Measurements from ENCODE around the gene SSR2.
A peak's percentile ranks its signal among the peaks of the same experiment; 100 is the strongest.
"Not testable (repeated sequence)": the region's sequence is repeated elsewhere in the genome, so short reads cannot be mapped to it uniquely, and the experiment has no call there.

The SSR2 gene

GRCh38 chr1:156054500-156055280 lies 33.9 kb upstream of the SSR2 start, which contains the start of gene LAMTOR2:
TSS of gene LAMTOR2 (plus strand) at chr1:156054782. CDS start at chr1:156054890, 108 bp downstream.
- Mint-ChIP-seq H3K36me3 (ENCODE audit: low read depth) (peaks cover 77% of the 10 kb centered on the region), H3K4me3 (peak within 1 kb of the TSS; percentile 99), H3K27ac (peak within 1 kb of the TSS; percentile 97), H3K9me3 (no peaks in the 10 kb centered on the region), H3K4me1 (ENCODE audit: low read depth) (peaks cover 53% of the 10 kb centered on the region), H3K27me3 (no peaks in the 10 kb centered on the region)
- intact Hi-C loops (cut with micrococcal nuclease), result loop anchor here (1.0 to 2.0 kb wide), 3 partner anchors 28 to 36 kb away; partner anchors contain the start of genes MEX3A and SSR2

GRCh38 chr1:156053768-156054499 lies 33.2 kb upstream of the SSR2 start, which contains the start of gene UBQLN4:
TSS of gene UBQLN4 (minus strand) at chr1:156053798. CDS start at chr1:156053701, 97 bp downstream.
- H3K36me3 Mint-ChIP-seq (ENCODE audit: low read depth), result peaks cover 78% of the 10 kb centered on the region
- intact Hi-C loops (cut with micrococcal nuclease), result loop anchor here (1.0 to 2.0 kb wide), 3 partner anchors 29 to 37 kb away; partner anchors contain the start of genes MEX3A and SSR2
- H3K9me3 Mint-ChIP-seq, result no peaks in the 10 kb centered on the region
- no peaks in the 10 kb centered on the region for H3K27me3 Mint-ChIP-seq
- H3K4me1 Mint-ChIP-seq (ENCODE audit: low read depth), result peaks cover 54% of the 10 kb centered on the region
- H3K27ac Mint-ChIP-seq, result peak within 1 kb of the TSS; percentile 97
- H3K4me3 Mint-ChIP-seq, result peak within 1 kb of the TSS; percentile 99

- Mint-ChIP-seq H3K27me3 (no peaks in the 10 kb centered on the region), H3K4me1 (ENCODE audit: low read depth) (peaks cover 51% of the 10 kb centered on the region), H3K36me3 (ENCODE audit: low read depth) (peaks cover 78% of the 10 kb centered on the region), H3K4me3 (peak overlapping the region; percentile 99), H3K27ac (peak overlapping the region; percentile 97), H3K9me3 (no peaks in the 10 kb centered on the region)
- intact Hi-C loops (cut with micrococcal nuclease), result no loop called here
Observed at GRCh38 chr1:156052862-156053767, 32.4 kb upstream of the SSR2 start.

GRCh38 chr1:156051011-156051725 lies 30.4 kb upstream of the SSR2 start:
- Mint-ChIP-seq H3K4me1 (ENCODE audit: low read depth) (peaks cover 38% of the 10 kb centered on the region), H3K36me3 (ENCODE audit: low read depth) (peaks cover 67% of the 10 kb centered on the region), H3K9me3 (no peaks in the 10 kb centered on the region), H3K27me3 (no peaks in the 10 kb centered on the region), H3K27ac (no peak overlapping the region), H3K4me3 (no peak overlapping the region)
- intact Hi-C loops (cut with micrococcal nuclease), result no loop called here

- Mint-ChIP-seq H3K27ac (no peak overlapping the region), H3K9me3 (no peaks in the 10 kb centered on the region), H3K36me3 (ENCODE audit: low read depth) (peaks cover 63% of the 10 kb centered on the region), H3K4me3 (no peak overlapping the region), H3K27me3 (no peaks in the 10 kb centered on the region), H3K4me1 (ENCODE audit: low read depth) (peaks cover 30% of the 10 kb centered on the region)
- intact Hi-C loops (cut with micrococcal nuclease), result no loop called here
Observed at GRCh38 chr1:156050376-156050775, 29.6 kb upstream of the SSR2 start.

- Mint-ChIP-seq H3K4me1 (ENCODE audit: low read depth) (peaks cover 26% of the 10 kb centered on the region), H3K27ac (no peak overlapping the region), H3K36me3 (ENCODE audit: low read depth) (peaks cover 67% of the 10 kb centered on the region), H3K27me3 (no peaks in the 10 kb centered on the region), H3K9me3 (no peaks in the 10 kb centered on the region), H3K4me3 (no peak overlapping the region)
- intact Hi-C loops (cut with micrococcal nuclease), result no loop called here
Observed at GRCh38 chr1:156048663-156049258, 28.0 kb upstream of the SSR2 start.

- no peak overlapping the region for H3K27ac Mint-ChIP-seq
- no peaks in the 10 kb centered on the region for H3K27me3 Mint-ChIP-seq
- H3K36me3 Mint-ChIP-seq (ENCODE audit: low read depth), result peaks cover 79% of the 10 kb centered on the region
- H3K4me1 Mint-ChIP-seq (ENCODE audit: low read depth), result peaks cover 16% of the 10 kb centered on the region
- H3K9me3 Mint-ChIP-seq, result no peaks in the 10 kb centered on the region
- H3K4me3 Mint-ChIP-seq, result no peak overlapping the region
- intact Hi-C loops (cut with micrococcal nuclease), result no loop called here
Observed at GRCh38 chr1:156045076-156045475, 24.3 kb upstream of the SSR2 start.

- Mint-ChIP-seq H3K4me1 (ENCODE audit: low read depth) (no peaks in the 10 kb centered on the region), H3K27me3 (no peaks in the 10 kb centered on the region), H3K4me3 (no peak overlapping the region), H3K27ac (no peak overlapping the region), H3K36me3 (ENCODE audit: low read depth) (peaks cover 76% of the 10 kb centered on the region), H3K9me3 (no peaks in the 10 kb centered on the region)
- intact Hi-C loops (cut with micrococcal nuclease), result no loop called here
Observed at GRCh38 chr1:156042828-156043227, 22.1 kb upstream of the SSR2 start.

- H3K9me3 Mint-ChIP-seq; intact Hi-C loops (cut with micrococcal nuclease); H3K4me1 Mint-ChIP-seq (ENCODE audit: low read depth); H3K27me3 Mint-ChIP-seq; H3K4me3 Mint-ChIP-seq; H3K27ac Mint-ChIP-seq: not testable (repeated sequence)
- peaks cover 40% of the 10 kb centered on the region for H3K36me3 Mint-ChIP-seq (ENCODE audit: low read depth)
Observed at GRCh38 chr1:156034991-156035390, 14.2 kb upstream of the SSR2 start.

- H3K36me3 Mint-ChIP-seq (ENCODE audit: low read depth), result peaks cover 23% of the 10 kb centered on the region
- H3K4me1 Mint-ChIP-seq (ENCODE audit: low read depth), result peaks cover 5% of the 10 kb centered on the region
- intact Hi-C loops (cut with micrococcal nuclease), result no loop called here
- peaks cover 8% of the 10 kb centered on the region for H3K27me3 Mint-ChIP-seq
- no peak overlapping the region for H3K27ac Mint-ChIP-seq
- H3K9me3 Mint-ChIP-seq, result no peaks in the 10 kb centered on the region
- H3K4me3 Mint-ChIP-seq, result no peak overlapping the region
Observed at GRCh38 chr1:156033011-156033410, 12.3 kb upstream of the SSR2 start.

- Mint-ChIP-seq H3K27me3 (peaks cover 31% of the 10 kb centered on the region), H3K4me1 (ENCODE audit: low read depth) (peaks cover 10% of the 10 kb centered on the region), H3K36me3 (ENCODE audit: low read depth) (no peaks in the 10 kb centered on the region), H3K27ac (no peak overlapping the region), H3K9me3 (no peaks in the 10 kb centered on the region), H3K4me3 (no peak overlapping the region)
- intact Hi-C loops (cut with micrococcal nuclease), result no loop called here
Observed at GRCh38 chr1:156026588-156026987, 5.8 kb upstream of the SSR2 start.

GRCh38 chr1:156025876-156026275 lies 5.1 kb upstream of the SSR2 start:
- intact Hi-C loops (cut with micrococcal nuclease), result no loop called here
- H3K27me3 Mint-ChIP-seq, result peaks cover 31% of the 10 kb centered on the region

GRCh38 chr1:156024801-156025200 lies 4.0 kb upstream of the SSR2 start:
- H3K4me1 Mint-ChIP-seq (ENCODE audit: low read depth), result peaks cover 17% of the 10 kb centered on the region
- H3K4me3 Mint-ChIP-seq, result no peak overlapping the region
- peaks cover 31% of the 10 kb centered on the region for H3K27me3 Mint-ChIP-seq
- intact Hi-C loops (cut with micrococcal nuclease), result no loop called here
- H3K36me3 Mint-ChIP-seq (ENCODE audit: low read depth), result peaks cover 10% of the 10 kb centered on the region
- no peak overlapping the region for H3K27ac Mint-ChIP-seq
- no peaks in the 10 kb centered on the region for H3K9me3 Mint-ChIP-seq

More at GRCh38 chr1:156025876-156026275, 5.1 kb upstream of the SSR2 start:
- H3K9me3 Mint-ChIP-seq, result no peaks in the 10 kb centered on the region
- H3K27ac Mint-ChIP-seq, result no peak overlapping the region
- peaks cover 10% of the 10 kb centered on the region for H3K4me1 Mint-ChIP-seq (ENCODE audit: low read depth)
- H3K36me3 Mint-ChIP-seq (ENCODE audit: low read depth), result no peaks in the 10 kb centered on the region
- H3K4me3 Mint-ChIP-seq, result no peak overlapping the region
